Cardiac fibroblast (primary cell): ENCODE data around the gene OR4N2.
"Not testable (repeated sequence)": the region's sequence is repeated elsewhere in the genome, so short reads cannot be mapped to it uniquely, and the experiment has no call there.

Experiments used
- DNase-seq, 2 donors: peaks; one replicate each; pipeline versions ENCODE4 v3.0.0 to v3.0.0-alpha.2; 2010; ENCODE audit warnings: low read depth in 2 of 2
- H3K4me3 ChIP-seq, 2 donors: replicated peaks in 1 of 2; 1 replicate in 1 of 2; 2 replicates in 1 of 2; pipeline ENCODE4 v1.5.1; 2011; ENCODE audit warnings: low read depth in 2 of 2, low read length in 2 of 2, mild to moderate bottlenecking in 2 of 2, moderate library complexity in 1 of 2
- CTCF ChIP-seq: IDR thresholded peaks from one replicate; pipeline ENCODE4 v1.5.1; 2011; ENCODE audit warnings: low read depth, mild to moderate bottlenecking, low read length, inconsistent platforms

Gene OR4N2

GRCh38 chr14:19799880-19800279 lies 3.7 kb upstream of the OR4N2 start:
- DNase-seq: no peak
- TF ChIP-seq CTCF: no peak
- no peak overlapping the region for H3K4me3 ChIP-seq

- DNase-seq: no peak
- TF ChIP-seq CTCF: no peak
- no peak overlapping the region for H3K4me3 ChIP-seq
Measured at GRCh38 chr14:19800282-19801117, 3.1 kb upstream of the OR4N2 start.

GRCh38 chr14:19801118-19801464 lies 2.5 kb upstream of the OR4N2 start:
- TF ChIP-seq CTCF: no peak
- no peak overlapping the region for H3K4me3 ChIP-seq
- no peak for DNase-seq

GRCh38 chr14:19813171-19813920 lies 9.8 kb downstream of the OR4N2 start:
- not testable (repeated sequence) for H3K4me3 ChIP-seq, DNase-seq

GRCh38 chr14:19819879-19820278 lies 16.3 kb downstream of the OR4N2 start:
- not testable (repeated sequence) for DNase-seq, H3K4me3 ChIP-seq

GRCh38 chr14:19821016-19821415 lies 17.4 kb downstream of the OR4N2 start:
- H3K4me3 ChIP-seq, DNase-seq: not testable (repeated sequence)

- peak in 1 of 2 donors; percentile 5 for DNase-seq
- TF ChIP-seq CTCF: no peak
- H3K4me3 ChIP-seq: no peak overlapping the region
Measured at GRCh38 chr14:19823178-19823577, 19.6 kb downstream of the OR4N2 start.

GRCh38 chr14:19823765-19824164 lies 20.2 kb downstream of the OR4N2 start:
- DNase-seq: peak in 1 of 2 donors; percentile 47
- TF ChIP-seq CTCF: no peak
- no peak overlapping the region for H3K4me3 ChIP-seq

- H3K4me3 ChIP-seq, DNase-seq: not testable (repeated sequence)
Measured at GRCh38 chr14:19827626-19828244, 24.2 kb downstream of the OR4N2 start.
